NOMO-1 (cell line): ENCODE data around the gene BRSK1.

Experiments
- DNase-seq, 2 experiments: peaks; one replicate each; lab custom pipeline; 2025; ENCODE audit not compliant: unreplicated experiment in 2 of 2; lab: John Stamatoyannopoulos, UW

Gene BRSK1

GRCh38 chr19:55283548-55284377 lies at the start of gene BRSK1:
BRSK1 (plus strand) TSS chr19:55283997; CDS start chr19:55284443, 446 bp downstream.
- no peak for DNase-seq

- no peak for DNase-seq
Observed at GRCh38 chr19:55238030-55238429, 45.8 kb upstream of the BRSK1 start.

GRCh38 chr19:55239004-55239403 lies 44.8 kb upstream of the BRSK1 start:
- DNase-seq: no peak

- DNase-seq: no peak
Observed at GRCh38 chr19:55240713-55241020, 43.1 kb upstream of the BRSK1 start.

- no peak for DNase-seq
Observed at GRCh38 chr19:55241143-55241934, 42.5 kb upstream of the BRSK1 start.

- DNase-seq: no peak
Observed at GRCh38 chr19:55241935-55242464, 41.8 kb upstream of the BRSK1 start.

GRCh38 chr19:55242517-55242916 lies 41.3 kb upstream of the BRSK1 start:
- DNase-seq: no peak

- no peak for DNase-seq
Observed at GRCh38 chr19:55244004-55244680, 39.7 kb upstream of the BRSK1 start.

- no peak for DNase-seq
Observed at GRCh38 chr19:55245236-55245904, 38.4 kb upstream of the BRSK1 start.

GRCh38 chr19:55246462-55247451 lies 37.0 kb upstream of the BRSK1 start:
- DNase-seq: no peak

GRCh38 chr19:55247621-55248099 lies 36.1 kb upstream of the BRSK1 start:
- DNase-seq: no peak

- DNase-seq: no peak
Observed at GRCh38 chr19:55248166-55248675, 35.6 kb upstream of the BRSK1 start.

GRCh38 chr19:55248704-55249103 lies 35.1 kb upstream of the BRSK1 start:
- DNase-seq: no peak

- no peak for DNase-seq
Observed at GRCh38 chr19:55249841-55250240, 34.0 kb upstream of the BRSK1 start.

GRCh38 chr19:55250262-55251036 lies 33.3 kb upstream of the BRSK1 start:
- DNase-seq: no peak

GRCh38 chr19:55251341-55252081 lies 32.3 kb upstream of the BRSK1 start:
- no peak for DNase-seq

- no peak for DNase-seq
Observed at GRCh38 chr19:55252760-55253663, 30.8 kb upstream of the BRSK1 start.
